ENCODE results near the gene AHRR. TPM values are rescaled to one million over a fixed set of nuclear protein-coding genes. Genes with fewer than 3 reads are reported as not detected.

The AHRR gene
- total RNA-seq, 1 experiment from 2014 or later, result 2.6 TPM

DNA sequence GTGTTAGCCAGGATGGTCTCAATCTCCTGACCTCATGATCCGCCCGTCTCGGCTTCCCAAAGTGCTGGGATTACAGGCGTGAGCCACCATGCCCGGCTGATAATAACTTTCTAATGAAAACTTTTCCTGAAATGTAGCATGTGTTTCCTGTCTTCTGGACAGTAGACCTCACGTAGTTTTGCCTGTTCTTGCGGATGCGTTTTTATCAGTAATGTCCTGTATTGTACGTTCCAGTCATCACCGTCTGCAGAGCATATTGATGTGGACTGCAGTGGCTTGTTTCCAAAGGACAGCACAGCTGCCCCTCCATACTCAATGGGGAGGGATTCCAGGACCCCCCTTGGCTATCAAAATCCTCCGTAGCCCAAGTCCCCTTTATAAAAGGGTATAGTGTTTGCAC, 134.3 kb downstream of the AHRR start:
- Histone ChIP-seq H3K4me2 (ENCODE audit: low read depth, low read length, poor library complexity, severe bottlenecking) (no peak overlapping the region), H3K27ac (ENCODE audit: low read length) (no peak overlapping the region), H3K9me3 (ENCODE audit: low read length) (peaks cover 17% of the 10 kb centered on the region), H3K79me2 (ENCODE audit: low read length) (peaks cover 54% of the 10 kb centered on the region), H3K9me2 (replicated peaks; ENCODE audit: insufficient read depth, low read length) (no peaks in the 10 kb centered on the region), H2AFZ (ENCODE audit: low read length) (no peak overlapping the region), H4K20me1 (ENCODE audit: insufficient read depth, low read depth, low read length) (no peaks in the 10 kb centered on the region), H3K9ac (ENCODE audit: low read length) (no peak overlapping the region), H3K4me3 (ENCODE audit: low read length) (no peak overlapping the region), H3K36me3 (ENCODE audit: insufficient read depth, low read length) (peaks cover 43% of the 10 kb centered on the region), H3K27me3 (ENCODE audit: low read length) (no peaks in the 10 kb centered on the region), H3K4me1 (ENCODE audit: low read length) (no peaks in the 10 kb centered on the region)
- DNase-seq, result no peak

DNA sequence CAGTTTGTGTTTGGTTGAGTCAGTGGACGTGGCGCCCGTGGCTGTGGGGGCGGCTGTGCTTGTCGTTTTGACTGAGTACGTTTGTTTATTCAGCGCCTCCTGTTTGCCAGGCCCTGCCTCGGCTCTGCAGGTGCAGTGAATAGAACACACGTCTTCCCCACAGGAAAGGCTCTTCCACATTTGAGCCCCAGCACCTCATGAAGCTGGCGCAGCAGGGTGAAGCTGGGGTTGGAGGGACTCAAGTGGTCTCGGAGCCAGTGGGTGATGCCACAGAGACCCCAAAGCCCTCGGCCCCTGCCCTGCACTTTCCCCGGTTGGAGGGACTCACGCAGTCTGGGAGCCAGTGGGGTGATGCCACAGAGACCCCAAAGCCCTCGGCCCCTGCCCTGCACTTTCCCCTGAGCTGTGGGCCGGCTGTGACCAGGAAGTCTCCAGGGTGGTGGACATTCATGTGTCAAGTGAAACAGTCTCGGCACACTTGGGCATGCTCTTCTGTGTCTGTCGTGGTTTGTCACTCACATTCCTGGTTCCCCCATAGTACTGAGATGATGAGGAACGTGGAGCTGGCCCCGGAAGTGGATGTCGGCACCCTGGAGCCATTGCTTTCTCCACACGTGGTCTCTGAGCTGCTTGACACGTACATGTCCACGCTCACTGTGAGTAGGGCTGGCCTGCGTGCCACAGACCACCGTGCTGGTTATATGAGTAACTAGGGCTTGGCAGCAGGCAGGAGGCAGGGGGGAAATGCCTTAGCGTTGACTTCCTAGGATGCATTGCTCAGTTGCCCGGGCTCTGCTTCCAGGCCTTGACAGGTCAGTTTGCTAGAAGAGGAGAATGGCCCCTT, 135.1 kb downstream of the AHRR start:
- Histone ChIP-seq H3K9me3 (ENCODE audit: low read length) (peaks cover 10% of the 10 kb centered on the region), H3K9ac (ENCODE audit: low read length) (no peak overlapping the region), H3K4me2 (ENCODE audit: low read depth, low read length, poor library complexity, severe bottlenecking) (no peak overlapping the region), H3K79me2 (ENCODE audit: low read length) (peaks cover 47% of the 10 kb centered on the region), H3K27ac (ENCODE audit: low read length) (no peak overlapping the region), H3K27me3 (ENCODE audit: low read length) (no peaks in the 10 kb centered on the region), H3K9me2 (replicated peaks; ENCODE audit: insufficient read depth, low read length) (no peaks in the 10 kb centered on the region), H2AFZ (ENCODE audit: low read length) (no peak overlapping the region), H3K36me3 (ENCODE audit: insufficient read depth, low read length) (peaks cover 35% of the 10 kb centered on the region), H3K4me1 (ENCODE audit: low read length) (no peaks in the 10 kb centered on the region), H4K20me1 (ENCODE audit: insufficient read depth, low read depth, low read length) (no peaks in the 10 kb centered on the region), H3K4me3 (ENCODE audit: low read length) (no peak overlapping the region)
- DNase-seq, result no peak

DNA sequence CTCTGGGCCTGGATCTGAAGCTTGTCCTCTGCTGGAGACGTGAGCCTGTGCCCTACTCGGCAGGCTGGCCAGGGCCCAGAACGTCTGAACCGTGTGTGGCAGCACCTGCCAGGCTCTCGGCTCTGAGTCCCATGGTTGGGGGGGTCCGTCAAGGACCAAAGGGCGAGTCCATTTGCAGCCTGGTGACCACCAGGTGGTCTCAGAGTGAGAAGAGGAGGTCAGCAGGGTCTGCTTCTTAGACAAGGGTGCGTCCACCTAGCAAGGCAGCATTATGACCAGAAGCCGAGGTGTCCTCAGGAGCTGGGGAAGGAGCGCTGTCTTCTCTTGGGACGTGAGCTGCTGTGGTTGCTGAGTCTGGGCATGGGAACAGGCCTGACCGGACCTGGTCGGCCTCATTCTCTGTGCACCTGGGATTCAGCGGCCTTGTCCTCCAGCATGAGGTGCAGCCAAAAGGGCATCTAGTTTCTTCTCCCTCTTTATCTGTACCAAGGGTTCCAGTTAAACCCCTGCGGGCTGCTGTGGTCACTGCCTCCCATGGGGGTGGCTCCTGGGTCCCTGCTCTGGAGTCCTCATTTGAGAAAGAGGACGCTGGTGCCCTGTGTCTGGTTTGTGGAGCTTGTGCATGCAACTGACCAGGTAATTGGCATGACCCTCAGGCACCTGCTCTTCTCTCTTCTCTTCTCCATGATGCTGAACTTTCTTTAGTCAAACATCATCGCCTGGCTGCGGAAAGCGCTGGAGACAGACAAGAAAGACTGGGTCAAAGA, 135.9 kb downstream of the AHRR start:
- no peak overlapping the region for H2AFZ ChIP-seq (ENCODE audit: low read length)
- no peak overlapping the region for H3K4me2 ChIP-seq (ENCODE audit: low read depth, low read length, poor library complexity, severe bottlenecking)
- no peaks in the 10 kb centered on the region for H3K9me2 ChIP-seq (replicated peaks; ENCODE audit: insufficient read depth, low read length)
- no peaks in the 10 kb centered on the region for H3K4me1 ChIP-seq (ENCODE audit: low read length)
- H3K79me2 ChIP-seq (ENCODE audit: low read length), result peaks cover 43% of the 10 kb centered on the region
- no peaks in the 10 kb centered on the region for H4K20me1 ChIP-seq (ENCODE audit: insufficient read depth, low read depth, low read length)
- DNase-seq, result no peak
- H3K27me3 ChIP-seq (ENCODE audit: low read length), result no peaks in the 10 kb centered on the region
- peaks cover 2% of the 10 kb centered on the region; the same call in 1 of the 2 replicates for H3K9me3 ChIP-seq (ENCODE audit: low read length)
- H3K4me3 ChIP-seq (ENCODE audit: low read length), result no peak overlapping the region
- H3K9ac ChIP-seq (ENCODE audit: low read length), result no peak overlapping the region
- H3K27ac ChIP-seq (ENCODE audit: low read length), result no peak overlapping the region
- peaks cover 34% of the 10 kb centered on the region for H3K36me3 ChIP-seq (ENCODE audit: insufficient read depth, low read length)

DNA sequence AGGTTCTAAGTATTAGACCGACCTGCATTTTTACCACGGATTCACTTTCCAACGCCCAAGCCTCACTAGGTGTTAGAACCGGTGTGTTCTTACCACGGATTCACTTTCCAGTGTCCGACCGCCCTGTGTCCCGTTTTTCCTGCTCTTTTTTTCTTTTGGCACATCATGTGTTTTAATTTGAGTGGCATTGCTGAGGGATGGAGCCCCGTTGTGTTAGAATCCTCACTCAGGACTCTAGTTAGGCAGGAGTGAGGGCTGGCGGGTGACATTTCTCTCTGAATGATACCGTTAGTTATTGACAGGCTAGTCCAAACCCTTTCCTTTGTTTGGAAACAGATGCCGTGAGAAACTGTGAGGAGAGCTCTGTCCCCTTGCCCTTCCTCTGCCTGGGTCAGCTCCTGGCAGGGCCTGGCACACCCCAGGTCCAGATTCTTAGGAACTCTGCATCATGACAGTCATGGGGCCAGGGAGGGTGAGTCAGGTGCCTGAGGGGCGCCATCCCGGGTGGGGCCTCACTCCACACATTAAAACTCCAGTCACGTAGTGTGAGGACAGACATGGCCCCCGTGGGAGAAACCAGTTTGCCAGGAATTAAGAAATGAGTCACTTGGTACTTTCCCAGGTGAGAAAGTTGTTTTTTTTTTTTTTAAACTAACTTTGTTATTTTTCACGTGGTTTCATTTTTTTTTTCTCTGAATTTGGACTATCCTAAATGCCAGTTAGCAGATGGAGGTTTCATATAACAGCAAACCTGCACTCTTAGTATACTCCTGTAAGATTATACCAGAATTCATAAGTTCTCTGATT, 137.2 kb downstream of the AHRR start:
- Histone ChIP-seq H2AFZ (ENCODE audit: low read length) (no peak overlapping the region), H3K4me3 (ENCODE audit: low read length) (no peak overlapping the region), H3K36me3 (ENCODE audit: insufficient read depth, low read length) (peaks cover 20% of the 10 kb centered on the region), H3K27me3 (ENCODE audit: low read length) (no peaks in the 10 kb centered on the region), H3K4me1 (ENCODE audit: low read length) (peaks cover 2% of the 10 kb centered on the region), H3K9me3 (ENCODE audit: low read length) (no peaks in the 10 kb centered on the region), H3K79me2 (ENCODE audit: low read length) (peaks cover 31% of the 10 kb centered on the region), H3K9ac (ENCODE audit: low read length) (no peak overlapping the region), H4K20me1 (ENCODE audit: insufficient read depth, low read depth, low read length) (no peaks in the 10 kb centered on the region), H3K4me2 (ENCODE audit: low read depth, low read length, poor library complexity, severe bottlenecking) (no peak overlapping the region), H3K9me2 (replicated peaks; ENCODE audit: insufficient read depth, low read length) (no peaks in the 10 kb centered on the region), H3K27ac (ENCODE audit: low read length) (no peak overlapping the region)
- no peak for DNase-seq

DNA sequence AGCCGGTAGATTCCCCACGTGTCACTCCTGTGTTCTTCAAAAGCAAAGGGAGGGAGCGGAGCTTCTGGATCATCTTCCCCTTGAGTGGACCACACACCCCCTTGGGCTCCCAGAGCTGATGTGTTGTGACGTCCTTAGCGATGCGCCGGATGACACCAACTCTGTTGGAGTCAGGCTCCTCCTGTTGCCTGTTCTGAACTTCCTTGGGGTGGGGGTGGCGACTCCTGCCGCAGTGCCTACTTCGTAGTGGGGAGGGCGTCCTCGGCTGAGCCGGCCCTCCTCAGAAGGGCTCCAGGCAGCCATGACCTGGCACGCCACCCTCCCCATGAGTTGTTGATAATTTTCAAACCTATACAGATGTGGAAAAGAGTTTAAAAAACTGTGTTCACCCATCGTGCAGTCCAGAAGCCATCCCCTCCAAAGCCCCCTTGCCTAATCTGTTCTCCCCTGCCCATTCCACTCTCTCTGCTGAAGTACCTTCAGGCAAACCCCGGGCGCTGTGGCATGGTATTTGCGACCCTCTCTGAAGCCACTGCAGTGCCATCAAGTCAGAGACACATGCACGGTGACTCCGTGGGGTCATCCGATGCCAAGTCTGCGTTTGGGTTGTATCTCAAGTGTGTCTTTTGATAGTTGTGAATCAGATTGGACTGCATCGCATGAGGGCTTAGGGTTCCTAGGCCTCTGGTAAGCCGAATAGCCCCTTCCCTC, 138.2 kb downstream of the AHRR start:
- Histone ChIP-seq H3K79me2 (ENCODE audit: low read length) (peaks cover 21% of the 10 kb centered on the region), H4K20me1 (ENCODE audit: insufficient read depth, low read depth, low read length) (no peaks in the 10 kb centered on the region), H3K27ac (ENCODE audit: low read length) (no peak overlapping the region), H3K4me1 (ENCODE audit: low read length) (peaks cover 6% of the 10 kb centered on the region), H3K9ac (ENCODE audit: low read length) (no peak overlapping the region), H3K27me3 (ENCODE audit: low read length) (no peaks in the 10 kb centered on the region), H3K9me2 (replicated peaks; ENCODE audit: insufficient read depth, low read length) (no peaks in the 10 kb centered on the region), H3K4me2 (ENCODE audit: low read depth, low read length, poor library complexity, severe bottlenecking) (no peak overlapping the region), H2AFZ (ENCODE audit: low read length) (no peak overlapping the region), H3K36me3 (ENCODE audit: insufficient read depth, low read length) (peaks cover 12% of the 10 kb centered on the region), H3K9me3 (ENCODE audit: low read length) (no peaks in the 10 kb centered on the region), H3K4me3 (ENCODE audit: low read length) (no peak overlapping the region)
- no peak for DNase-seq

GRCh38 chr5:460273-460625, 138.7 kb downstream of the AHRR start:
- no peaks in the 10 kb centered on the region for H3K9me3 ChIP-seq (ENCODE audit: low read length)
- peaks cover 12% of the 10 kb centered on the region for H3K36me3 ChIP-seq (ENCODE audit: insufficient read depth, low read length)
- peaks cover 6% of the 10 kb centered on the region for H3K4me1 ChIP-seq (ENCODE audit: low read length)
- no peaks in the 10 kb centered on the region for H3K27me3 ChIP-seq (ENCODE audit: low read length)
- DNase-seq, result no peak
- H3K79me2 ChIP-seq (ENCODE audit: low read length), result peaks cover 16% of the 10 kb centered on the region
- H3K27ac ChIP-seq (ENCODE audit: low read length), result no peak overlapping the region
- no peak overlapping the region for H3K9ac ChIP-seq (ENCODE audit: low read length)
- no peak overlapping the region for H3K4me2 ChIP-seq (ENCODE audit: low read depth, low read length, poor library complexity, severe bottlenecking)
- no peaks in the 10 kb centered on the region for H4K20me1 ChIP-seq (ENCODE audit: insufficient read depth, low read depth, low read length)
- H2AFZ ChIP-seq (ENCODE audit: low read length), result no peak overlapping the region
- no peak overlapping the region for H3K4me3 ChIP-seq (ENCODE audit: low read length)
- no peaks in the 10 kb centered on the region for H3K9me2 ChIP-seq (replicated peaks; ENCODE audit: insufficient read depth, low read length)

- no peak for DNase-seq
- Histone ChIP-seq H3K27ac (ENCODE audit: low read length) (no peak overlapping the region), H3K79me2 (ENCODE audit: low read length) (peaks cover 5% of the 10 kb centered on the region; the same call in 1 of the 2 replicates), H3K9me3 (ENCODE audit: low read length) (no peaks in the 10 kb centered on the region), H3K4me1 (ENCODE audit: low read length) (peaks cover 6% of the 10 kb centered on the region), H3K36me3 (ENCODE audit: insufficient read depth, low read length) (peaks cover 12% of the 10 kb centered on the region), H3K4me2 (ENCODE audit: low read depth, low read length, poor library complexity, severe bottlenecking) (no peak overlapping the region), H4K20me1 (ENCODE audit: insufficient read depth, low read depth, low read length) (no peaks in the 10 kb centered on the region), H3K9me2 (replicated peaks; ENCODE audit: insufficient read depth, low read length) (no peaks in the 10 kb centered on the region), H3K27me3 (ENCODE audit: low read length) (no peaks in the 10 kb centered on the region), H3K4me3 (ENCODE audit: low read length) (no peak overlapping the region), H3K9ac (ENCODE audit: low read length) (no peak overlapping the region), H2AFZ (ENCODE audit: low read length) (no peak overlapping the region)
These were observed 140.6 kb downstream of the AHRR start for GRCh38 chr5:462051-462481.

Data from Karpas-422 (cell line).